NCI-H446 (cell line): ENCODE measurements around the gene SLC22A23.

Experiments
- DNase-seq, 2 experiments: peaks; one replicate each; lab custom pipeline; 2025; lab: John Stamatoyannopoulos, UW

The SLC22A23 gene

DNA sequence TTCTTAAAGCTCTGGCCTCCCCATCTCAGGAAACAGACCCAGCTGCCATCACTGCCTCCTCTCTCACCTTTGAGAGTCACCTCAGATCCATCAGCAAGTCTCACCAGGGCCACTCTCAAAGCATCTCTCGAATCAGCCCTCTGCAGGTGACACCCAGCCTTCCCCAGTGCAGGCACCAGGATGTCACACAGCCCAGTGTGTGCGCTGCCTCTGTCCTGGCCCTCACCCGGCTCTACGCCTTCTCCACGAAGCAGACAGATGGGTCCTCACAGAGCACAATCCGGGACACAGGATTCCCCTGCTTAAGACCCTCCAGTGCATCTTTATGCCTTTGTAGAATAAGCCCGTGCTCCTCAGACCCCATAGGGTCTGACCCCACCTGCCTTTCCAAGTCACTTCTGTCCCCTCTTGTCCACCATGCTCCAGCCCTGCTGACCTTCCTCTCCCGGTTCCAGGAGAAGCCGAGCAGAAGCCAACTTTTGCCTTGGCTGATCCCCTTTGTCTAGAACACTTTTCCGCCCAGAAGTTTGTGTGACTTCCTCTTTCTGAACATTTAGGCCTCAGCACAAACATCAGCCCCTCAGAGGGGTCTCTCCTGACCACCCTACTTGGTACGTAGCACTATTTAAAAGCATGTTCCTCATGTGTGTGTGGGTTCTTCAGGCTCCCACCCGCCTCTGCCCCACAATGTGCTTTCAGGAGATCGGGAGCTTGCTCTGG, 137.9 kb downstream of the SLC22A23 start:
- no peak for DNase-seq

DNA sequence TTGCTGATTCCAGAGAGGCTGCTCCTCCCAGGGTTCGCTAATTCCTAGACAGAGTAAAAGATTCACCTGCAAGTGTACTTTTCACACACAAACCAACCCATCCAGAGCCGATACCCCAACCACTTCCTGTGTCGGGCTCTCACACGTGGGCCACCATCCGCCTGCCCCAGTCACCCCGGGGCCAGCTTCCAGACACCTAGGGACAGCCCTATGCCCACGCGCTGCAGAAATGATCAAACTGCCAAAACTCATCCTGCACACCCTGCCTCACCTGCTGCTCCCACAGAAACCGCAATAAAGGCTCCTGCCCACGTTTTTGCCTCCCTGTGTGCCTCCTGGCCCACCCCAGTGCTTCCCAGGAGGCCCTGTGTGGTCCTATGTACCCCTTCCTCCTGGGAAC, 138.6 kb downstream of the SLC22A23 start:
- DNase-seq = no peak

DNA sequence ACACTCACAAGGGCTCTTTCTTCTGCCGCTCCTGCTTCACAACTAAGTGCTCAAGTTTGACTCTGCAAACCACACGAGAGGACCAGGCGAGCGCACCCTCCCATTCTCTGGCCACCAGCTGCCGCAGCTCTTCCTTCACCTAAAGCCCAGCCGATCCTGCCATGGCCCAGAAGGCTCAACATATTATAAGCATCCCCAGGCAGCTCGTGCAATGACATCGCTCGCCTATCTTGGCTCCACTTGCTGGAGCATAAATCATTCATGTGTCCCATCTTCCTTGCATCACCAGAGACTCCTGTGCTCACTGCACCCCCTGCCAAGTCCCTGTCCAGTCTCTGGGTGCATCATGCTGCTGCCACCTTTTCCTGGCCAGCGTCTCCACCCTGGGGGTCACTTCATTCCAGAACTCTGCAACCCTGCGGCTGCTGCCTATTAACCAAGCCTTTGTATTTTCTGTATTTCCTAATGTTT, 139.1 kb downstream of the SLC22A23 start:
- no peak for DNase-seq

DNA sequence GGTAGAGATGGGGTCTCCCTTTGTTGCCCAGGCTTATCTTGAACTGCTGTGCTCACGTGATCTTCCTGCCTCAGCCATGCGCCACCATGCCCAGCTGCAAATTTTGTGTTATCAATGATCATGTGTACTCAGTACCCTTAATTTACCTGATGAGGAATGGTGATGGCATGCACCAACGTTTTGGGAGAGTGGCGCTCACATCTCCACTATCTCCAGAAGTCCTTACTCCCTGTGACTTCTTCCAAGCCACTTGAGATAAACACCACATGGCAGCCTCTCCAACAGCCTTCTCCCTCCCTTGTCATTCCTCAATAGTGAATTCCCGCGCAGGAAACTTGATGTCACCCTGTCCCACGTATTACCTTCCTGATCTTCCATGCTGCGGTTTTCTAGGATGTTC, 140.0 kb downstream of the SLC22A23 start:
- no peak for DNase-seq

DNA sequence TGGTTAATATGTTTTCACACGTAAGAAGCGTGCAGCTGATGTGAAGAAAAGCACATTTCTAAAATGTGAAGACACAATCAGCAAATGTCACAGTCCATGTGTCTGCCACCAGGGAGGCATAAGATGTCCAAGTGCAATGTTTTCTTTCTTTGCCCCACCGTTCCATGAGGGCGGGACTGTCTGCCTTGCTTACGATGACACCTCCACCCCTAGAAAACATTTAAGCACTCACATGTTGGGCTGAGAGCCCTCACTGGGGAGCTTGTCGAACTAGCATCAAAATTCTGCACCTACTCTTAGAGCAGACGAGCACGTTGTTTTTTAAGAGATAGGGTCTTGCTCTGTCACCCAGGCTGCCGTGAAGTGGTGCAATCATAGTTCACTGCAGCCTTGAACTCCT, 140.5 kb downstream of the SLC22A23 start:
- no peak for DNase-seq

DNA sequence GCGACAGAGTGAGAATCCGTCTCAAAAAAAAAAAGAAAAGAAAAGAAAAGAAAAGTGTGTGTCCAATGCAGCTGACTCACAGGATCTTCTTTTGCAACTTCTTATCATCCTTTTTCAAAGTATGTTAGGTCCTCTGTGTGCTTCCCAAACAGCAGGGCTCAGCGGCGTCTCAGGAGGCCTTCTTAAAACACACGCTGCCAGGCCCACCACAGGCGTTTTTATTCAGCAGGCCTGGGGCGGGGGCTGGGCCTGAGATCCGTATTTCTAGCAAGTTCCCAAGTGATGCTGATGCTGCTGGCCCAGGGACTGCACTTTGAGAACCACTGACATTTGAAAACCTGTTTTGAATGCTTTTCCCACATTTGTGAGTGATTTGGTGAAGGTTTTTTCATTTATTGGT, 141.0 kb downstream of the SLC22A23 start:
- DNase-seq = no peak

DNA sequence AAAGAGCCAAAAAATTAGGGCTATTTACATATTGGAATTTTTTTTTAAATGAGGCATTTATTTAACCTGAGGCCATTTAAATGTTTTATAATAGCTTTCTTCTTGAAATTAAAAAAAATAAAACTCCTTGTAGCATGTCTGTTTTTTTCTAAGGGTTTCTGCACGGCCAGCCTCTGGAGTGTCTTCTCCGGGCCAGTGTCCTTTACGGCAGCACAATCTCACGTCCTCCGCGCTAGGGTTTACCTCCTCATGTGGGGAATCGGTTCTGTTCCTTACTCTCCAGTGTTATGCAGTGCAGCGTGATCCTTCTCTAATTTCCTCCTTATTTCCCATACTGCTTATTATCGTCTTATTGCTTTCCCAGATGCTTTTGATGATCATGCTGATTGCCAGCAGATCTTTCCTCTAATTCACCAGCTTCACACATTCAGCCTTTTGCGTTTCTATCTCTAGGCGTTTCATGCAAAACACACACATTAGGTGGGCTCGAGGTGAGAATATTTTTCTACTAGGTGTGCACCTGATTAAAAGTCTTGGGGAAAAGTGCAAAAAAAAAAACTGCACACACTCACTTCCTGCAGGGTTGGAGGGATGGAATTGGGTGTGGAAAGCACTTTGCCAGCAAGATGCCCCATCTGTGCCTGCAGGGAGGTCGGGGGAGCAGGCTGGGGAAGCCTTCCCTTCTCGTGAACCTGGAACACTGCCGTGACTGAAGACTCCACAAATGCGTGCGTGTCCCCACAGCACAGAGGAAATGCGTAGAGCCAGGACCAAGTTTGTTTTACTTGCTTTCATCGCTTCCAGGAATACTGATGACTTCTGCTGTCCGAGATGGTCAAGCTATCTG, 142.0 kb downstream of the SLC22A23 start:
- DNase-seq = no peak

DNA sequence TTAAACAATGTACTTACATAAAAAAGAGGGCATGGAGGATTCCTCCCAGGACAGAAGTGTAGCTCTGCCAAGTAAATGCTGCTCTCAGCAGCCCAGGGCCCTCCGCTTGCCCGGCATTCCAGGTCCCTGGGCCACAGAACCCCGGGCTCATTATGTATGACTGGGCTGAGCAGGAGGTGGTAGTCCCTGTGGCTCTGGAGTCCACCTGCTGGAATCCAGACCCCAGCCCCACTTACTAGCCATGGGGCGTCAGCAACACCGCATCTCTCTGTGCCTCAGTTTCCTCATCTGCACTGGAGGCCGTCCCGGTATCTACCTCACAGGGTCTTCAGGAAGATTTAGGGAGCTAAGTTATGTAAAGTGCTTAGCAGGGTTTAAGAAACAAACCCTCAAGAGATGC, 142.7 kb downstream of the SLC22A23 start:
- DNase-seq = no peak

DNA sequence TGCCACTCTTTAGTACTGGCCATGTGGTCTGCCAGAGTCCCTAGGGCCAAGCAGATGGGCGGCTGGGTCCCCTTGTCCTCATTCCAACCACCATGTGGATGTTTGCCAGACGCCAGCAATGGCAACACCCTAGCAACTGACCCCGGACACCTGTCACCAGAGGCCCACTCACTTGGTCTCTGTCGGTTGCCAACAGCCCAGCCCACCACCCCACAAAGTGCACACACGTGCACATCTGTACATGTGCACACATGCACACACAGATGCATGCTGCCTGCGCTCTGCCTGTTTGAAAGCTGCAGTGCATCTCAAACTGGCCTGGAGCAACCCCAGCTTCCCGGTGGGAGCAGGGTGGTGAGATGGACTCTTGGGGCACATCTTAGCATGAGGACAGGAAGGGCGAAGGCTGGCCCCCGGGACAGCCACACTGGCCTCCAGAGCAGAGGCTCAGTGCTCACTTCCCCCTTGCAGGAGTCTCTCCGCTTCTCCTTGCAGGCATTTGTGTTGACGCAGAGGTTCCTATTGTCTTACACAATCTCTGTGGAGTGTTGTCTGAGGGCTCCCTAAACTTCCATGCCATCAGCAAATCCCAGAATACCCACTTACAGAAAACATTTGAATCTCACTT, 144.1 kb downstream of the SLC22A23 start:
- no peak for DNase-seq

DNA sequence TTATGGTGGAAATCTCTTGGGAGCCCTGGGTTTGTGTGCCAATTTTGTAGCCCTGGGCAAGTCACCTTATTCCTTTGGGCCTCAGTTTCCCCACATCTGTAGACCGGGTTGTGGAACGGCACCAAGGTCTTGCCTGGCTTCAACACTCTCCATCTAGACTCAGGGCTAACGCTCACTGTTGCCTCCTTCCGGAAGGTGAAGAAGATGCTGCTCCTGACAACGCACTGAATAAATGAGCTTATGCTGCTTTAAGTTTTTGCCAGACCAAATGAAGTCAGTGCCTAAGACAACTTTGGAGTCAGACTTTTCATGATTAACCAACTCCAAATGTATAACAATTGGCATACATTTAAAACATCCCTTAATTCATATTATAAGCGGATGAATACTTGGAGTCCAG, 145.0 kb downstream of the SLC22A23 start:
- DNase-seq = no peak

DNA sequence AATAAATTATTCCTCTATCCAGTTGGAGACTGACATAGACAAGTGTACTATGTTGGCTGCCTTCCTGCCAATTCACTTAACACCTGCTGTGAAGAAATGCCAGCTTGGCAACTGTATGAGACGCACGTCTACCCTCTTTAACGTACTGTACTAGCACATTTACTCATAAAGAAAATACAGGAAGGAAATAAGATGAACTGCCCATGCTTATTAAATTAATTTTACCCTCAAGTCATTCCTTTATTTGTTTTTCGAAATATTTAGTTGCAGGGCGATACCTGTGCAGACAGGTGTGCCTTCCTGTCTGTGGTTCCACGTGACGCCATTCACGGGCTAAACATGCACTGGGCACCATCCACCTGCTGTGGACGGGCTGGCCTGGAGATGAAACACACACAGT, 146.1 kb downstream of the SLC22A23 start:
- DNase-seq = peak in 1 of 2 experiments; percentile 17

DNA sequence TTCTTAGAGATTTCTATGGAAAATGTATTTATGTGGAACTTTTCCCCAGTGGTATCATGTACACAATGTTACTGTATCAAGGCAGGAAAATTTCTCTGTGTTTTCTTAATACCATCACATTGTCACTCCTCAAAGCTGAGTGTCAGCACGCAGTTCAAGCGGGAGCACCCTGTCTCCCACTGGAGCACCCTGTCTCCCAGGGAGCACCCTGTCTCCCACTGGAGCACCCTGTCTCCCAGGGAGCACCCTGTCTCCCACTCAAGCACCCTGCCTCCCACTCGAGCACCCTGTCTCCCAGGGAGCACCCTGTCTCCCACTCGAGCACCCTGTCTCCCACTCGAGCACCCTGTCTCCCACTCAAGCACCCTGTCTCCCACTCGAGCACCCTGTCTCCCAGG, 146.8 kb downstream of the SLC22A23 start:
- DNase-seq = no peak

DNA sequence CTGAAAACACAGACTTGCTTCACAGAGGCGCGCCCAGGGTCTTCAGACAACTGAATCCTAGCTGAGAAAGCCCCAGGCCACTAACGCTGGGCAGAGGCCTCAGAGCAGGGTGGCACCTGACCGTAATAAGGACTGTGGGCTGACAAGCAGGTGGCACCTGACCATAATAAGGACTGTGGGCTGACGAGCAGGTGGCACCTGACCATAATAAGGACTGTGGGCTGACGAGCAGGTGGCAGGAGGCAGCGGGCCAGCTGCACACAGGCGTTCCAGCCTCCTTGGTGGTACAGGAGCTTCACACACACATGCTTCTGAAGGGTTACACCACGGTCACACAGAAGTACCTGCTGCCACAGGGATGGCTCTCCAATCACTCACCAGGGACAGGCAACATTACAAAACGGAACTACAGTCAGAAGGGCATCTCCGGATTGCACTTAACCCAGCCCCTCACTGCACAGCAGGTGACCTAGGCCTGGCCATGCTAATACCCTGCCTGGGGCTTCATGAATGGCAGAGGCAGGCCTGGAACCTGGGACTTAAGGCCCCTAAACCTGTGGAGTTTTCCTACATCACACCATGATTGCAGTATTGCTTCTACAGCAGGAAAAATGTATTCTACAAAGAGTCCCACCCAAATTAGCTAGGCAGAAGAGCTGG, 147.3 kb downstream of the SLC22A23 start:
- DNase-seq = no peak

DNA sequence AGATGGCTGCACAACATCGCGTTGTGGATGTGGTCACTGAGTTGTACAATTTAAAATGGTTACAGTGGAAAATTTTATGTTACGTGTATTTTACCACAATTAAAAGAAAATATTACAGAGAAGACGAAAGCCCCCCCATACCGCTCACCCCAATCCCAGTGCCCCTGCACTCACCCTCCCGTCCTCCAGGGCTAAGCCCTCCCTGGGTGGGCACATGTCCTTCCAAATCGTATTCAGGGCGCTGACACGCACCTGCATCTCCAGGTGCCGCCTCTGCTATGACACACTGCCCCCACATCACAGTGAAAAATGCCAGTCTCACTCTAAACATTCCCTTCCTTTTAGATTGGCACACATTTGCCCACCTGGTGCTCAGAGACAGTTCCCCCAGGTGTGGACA, 148.7 kb downstream of the SLC22A23 start:
- DNase-seq = no peak

DNA sequence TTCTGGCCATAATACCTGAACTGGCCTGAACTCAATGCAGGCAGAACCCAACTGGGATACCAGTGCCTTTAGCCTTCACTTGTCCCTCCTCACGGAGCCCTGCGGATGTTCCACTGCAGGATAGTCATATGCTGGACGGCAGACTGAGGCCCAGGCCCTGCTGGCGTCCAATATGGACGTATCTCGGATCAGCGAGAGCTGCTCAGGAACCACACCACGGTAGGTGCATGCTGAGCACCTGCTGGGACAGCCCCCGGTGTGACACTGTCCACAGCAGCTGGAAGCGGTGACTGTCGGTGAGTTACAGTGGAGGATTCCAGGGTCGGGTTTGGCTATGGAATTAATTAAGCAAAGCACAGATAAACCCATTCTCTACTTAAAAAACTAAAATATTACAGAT, 149.4 kb downstream of the SLC22A23 start:
- DNase-seq = no peak

DNA sequence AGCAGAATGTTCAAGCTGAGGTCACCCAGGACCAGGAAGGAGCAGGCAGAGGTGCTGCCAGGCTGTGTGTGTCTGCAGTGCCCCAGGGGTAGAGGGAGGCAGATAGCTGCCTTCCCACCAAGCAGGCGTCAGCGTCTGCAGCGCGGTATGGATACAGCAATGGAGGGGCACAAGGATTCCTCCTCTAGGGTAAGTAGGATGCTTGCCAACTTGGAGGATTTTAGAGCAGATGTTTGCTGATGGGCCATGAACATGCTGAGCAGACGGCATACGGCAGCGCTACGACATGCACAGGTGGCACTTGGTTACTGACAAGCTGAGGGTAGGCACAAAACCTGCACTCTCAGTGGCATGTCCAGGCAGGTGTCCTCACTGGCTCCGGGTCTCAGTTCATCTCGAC, 150.0 kb downstream of the SLC22A23 start:
- DNase-seq = no peak

DNA sequence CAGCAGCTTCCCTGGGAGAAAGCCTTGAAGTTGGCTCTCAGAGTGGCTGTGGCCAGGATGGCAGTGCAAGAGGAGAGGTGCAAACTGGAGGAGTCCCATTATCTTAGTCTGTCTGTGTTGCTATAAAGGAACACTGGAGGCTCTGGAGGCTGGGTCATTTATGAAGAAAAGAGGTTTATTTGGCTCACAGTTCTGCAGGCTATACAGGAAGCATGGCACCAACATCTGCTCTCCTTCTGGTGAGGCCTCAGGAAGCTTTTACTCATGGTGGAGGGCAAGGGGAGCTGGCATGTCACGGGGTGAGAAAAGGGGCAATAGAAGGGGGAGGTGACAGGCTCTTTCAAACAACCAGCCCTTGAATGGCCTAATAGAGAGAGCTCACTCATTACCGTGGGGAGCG, 151.0 kb downstream of the SLC22A23 start:
- no peak for DNase-seq

DNA sequence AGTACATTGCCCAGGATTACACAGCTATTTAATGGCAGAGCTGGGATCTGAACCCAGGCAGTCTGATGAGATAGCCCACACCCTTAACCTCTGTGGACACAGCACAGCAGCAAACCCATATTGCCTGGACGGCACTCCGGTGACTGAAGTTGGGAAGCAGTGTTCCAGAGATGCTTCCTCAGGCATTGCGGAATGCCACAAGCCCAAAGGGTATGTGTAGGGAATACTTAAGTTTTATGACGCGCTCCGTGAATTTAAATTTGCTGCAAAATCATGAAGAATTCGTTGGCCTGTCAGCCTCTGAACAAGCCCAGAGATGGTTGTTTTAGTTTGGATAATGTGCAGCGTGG, 151.7 kb downstream of the SLC22A23 start:
- DNase-seq = no peak

DNA sequence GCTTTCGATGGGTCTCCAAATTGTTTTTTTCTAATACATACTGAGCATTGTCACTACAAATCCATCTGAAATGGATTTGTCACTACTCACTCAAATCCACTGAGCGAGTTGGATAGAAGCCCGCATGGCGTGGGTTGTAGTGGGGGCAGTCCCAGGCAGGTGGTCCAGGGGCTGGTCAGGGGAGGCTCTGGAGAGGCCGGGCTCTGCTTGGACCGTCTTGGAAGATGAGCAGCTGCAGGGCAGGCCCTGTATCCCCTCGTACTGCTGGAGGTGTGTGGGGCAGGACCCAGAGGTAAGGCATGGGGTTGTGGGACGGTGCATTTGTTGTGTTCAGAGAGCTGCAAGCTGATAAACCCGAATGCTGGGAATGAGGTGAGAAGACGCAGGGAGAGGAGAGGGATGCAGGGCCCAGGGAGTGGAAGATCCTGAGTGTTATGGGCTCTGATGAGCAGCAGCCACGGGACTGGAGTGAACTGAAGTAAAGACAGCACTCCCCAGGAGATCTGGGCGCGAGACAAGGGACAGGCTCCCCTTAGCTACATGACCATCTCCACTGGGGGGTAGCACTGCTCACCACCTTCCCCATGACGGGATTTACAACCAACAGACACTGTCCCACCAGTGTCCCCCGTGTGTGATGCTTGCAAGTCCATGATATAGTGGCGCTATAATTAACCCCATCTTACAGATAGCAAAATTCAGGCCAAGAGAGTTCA, 152.2 kb downstream of the SLC22A23 start:
- DNase-seq = no peak

DNA sequence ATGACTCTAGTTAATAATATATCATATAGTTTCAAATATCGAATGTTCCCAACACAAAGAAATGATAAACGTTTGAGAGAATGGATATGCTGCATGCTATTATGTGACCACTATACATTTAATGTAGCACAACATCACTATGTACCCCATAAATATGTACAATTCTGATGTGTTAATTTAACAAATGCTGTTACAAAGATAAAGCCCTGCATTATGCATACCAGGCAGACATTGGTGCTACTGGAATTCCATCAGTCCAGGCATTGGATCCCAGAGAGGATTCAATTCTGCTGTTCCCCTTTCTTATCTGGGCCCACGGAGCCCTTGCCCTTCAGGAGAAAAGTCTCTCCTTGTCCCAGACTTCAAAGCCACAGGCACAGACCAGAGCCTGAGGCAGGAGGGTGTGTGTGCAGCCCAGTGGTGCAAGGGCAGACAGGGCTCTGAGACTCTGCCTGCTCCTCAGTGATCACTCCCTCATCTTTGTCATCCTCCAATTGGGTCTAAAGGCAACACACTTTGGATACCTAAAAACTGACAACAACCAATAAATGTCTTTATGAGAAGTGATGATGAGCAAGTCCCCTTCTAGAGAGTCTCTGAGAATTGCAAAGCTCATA, 152.9 kb downstream of the SLC22A23 start:
- no peak for DNase-seq

DNA sequence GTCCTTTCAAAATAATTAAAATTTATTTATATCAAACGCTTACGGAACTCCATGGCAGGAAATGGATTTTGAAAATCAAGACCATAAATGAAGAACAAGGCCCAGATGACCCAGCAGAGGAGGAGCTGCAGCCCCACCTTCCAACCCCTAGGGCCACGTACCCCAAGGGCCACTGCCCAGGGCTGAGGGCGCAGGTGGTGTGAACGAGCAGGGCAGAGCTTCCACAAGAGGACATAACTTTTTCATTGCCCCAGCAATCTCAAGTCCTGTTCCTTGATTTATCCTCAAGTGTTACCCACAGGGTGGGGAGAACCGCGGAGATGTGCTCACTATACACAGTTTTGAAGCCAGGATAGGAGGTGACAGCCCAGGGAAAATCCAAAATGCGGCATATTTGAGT, 155.3 kb downstream of the SLC22A23 start:
- DNase-seq = no peak
